ENCODE data around the gene ICAM2.

ICAM2 gene

DNA sequence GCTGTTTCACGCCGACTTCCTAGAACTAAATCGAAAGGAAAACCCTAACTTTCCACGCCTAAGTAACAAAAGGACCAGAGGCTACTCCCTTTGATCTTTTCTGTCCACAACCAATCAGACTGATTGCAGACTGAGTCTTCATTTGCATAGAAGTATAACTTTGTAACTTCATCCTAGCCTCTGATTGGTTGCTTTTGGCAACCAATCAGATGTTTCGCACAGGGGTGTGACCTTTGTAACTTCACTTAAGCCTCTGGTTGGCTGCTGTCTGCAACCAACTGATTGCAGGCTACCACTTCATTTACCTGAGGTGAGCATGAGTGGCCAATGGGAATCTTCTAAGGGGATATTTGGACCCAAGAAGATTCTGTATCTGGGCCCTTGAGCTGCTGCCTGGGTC is 17.4 kb upstream of the ICAM2 start:
- no peak overlapping the region for H3K4me3 ChIP-seq (ENCODE audit: low read length)
- no peak for DNase-seq (ENCODE audit: low read depth)
- TF ChIP-seq, protein P1, sequence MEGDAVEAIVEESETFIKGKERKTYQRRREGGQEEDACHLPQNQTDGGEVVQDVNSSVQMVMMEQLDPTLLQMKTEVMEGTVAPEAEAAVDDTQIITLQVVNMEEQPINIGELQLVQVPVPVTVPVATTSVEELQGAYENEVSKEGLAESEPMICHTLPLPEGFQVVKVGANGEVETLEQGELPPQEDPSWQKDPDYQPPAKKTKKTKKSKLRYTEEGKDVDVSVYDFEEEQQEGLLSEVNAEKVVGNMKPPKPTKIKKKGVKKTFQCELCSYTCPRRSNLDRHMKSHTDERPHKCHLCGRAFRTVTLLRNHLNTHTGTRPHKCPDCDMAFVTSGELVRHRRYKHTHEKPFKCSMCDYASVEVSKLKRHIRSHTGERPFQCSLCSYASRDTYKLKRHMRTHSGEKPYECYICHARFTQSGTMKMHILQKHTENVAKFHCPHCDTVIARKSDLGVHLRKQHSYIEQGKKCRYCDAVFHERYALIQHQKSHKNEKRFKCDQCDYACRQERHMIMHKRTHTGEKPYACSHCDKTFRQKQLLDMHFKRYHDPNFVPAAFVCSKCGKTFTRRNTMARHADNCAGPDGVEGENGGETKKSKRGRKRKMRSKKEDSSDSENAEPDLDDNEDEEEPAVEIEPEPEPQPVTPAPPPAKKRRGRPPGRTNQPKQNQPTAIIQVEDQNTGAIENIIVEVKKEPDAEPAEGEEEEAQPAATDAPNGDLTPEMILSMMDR (IDR thresholded peaks at IDR 0.05; ENCODE audit: insufficient read depth, low read depth, low read length, missing control alignments): no peak

DNA sequence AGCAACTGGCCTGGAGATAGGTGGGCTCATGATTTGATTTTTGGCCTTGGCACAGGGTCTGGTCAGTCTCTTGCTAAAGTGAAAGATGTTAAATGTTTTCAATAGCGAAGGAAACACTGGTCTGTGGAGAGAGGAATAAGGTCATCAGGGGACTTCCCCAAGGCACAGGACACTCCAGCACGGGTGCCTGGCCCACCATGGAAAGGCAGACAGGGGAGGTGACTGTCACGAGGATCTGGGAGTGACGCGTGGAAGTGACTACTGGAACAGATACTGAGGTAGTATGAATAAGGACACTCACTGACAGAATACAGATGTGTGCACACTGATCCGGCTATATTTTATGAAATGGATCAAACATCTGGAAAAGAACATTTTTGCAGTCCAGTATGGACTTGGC is 16.7 kb upstream of the ICAM2 start:
- no peak for DNase-seq (ENCODE audit: low read depth)
- H3K4me3 ChIP-seq (ENCODE audit: low read length): no peak overlapping the region
- TF ChIP-seq, protein P1 (IDR thresholded peaks at IDR 0.05; ENCODE audit: insufficient read depth, low read depth, low read length, missing control alignments): no peak

DNA sequence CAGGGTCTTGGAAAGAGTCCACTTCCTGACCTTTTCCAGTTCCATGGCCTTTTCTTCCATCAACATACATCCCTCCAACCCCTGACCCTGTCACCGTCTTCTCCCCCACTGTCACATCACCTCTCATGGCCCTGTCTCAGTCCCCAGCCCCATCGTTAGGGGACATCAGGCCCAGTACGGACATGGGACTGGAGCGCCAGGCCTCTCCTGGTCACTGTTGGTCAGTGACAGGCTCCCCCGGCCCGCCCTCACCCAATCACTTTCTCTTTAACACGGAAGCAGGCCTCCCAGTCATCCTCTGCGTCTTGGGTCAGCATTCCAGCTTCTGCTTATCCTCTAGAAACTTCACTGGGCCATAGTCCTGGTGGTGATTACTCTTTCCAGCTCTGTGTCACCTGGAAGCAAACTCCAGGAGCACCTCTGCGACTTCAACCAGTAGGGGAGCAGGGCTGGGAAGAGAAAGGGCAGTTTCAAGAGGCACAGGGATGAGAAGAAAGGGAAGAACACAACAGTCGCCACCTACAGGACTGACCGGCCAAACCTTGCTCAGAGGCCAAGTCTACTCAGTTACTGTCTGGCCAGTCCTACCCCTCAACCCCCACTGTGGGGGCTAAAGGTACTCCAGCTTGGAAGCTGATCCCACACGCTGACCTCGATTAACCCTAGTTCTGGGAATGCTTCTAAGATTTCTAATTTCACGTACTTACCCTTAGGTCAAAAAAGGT is 15.9 kb upstream of the ICAM2 start:
- H3K4me3 ChIP-seq (ENCODE audit: low read length): no peak overlapping the region
- TF ChIP-seq, protein P1 (IDR thresholded peaks at IDR 0.05; ENCODE audit: insufficient read depth, low read depth, low read length, missing control alignments): no peak
- DNase-seq (ENCODE audit: low read depth): no peak

DNA sequence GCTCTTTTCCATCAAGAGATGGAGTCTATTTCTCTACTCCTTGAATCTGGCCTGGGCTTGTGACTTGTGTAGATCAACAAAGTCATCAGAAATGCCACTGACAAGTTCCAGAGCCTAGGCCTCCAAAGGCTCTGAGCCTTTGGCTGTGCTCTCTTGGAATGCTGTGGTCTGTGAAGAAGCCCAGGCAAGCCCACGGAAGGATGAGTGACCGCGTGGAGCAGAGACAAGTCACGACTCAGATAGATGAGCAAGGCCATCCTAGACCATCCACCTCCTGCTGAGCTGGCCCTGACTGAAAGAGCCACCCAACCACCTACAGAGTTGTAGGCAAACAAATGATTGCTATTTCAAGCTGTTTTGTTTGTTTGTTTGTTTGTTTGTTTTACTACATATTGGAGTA is 11.6 kb upstream of the ICAM2 start:
- DNase-seq (ENCODE audit: low read depth): peak; percentile 74
- no peak overlapping the region for H3K4me3 ChIP-seq (ENCODE audit: low read length)
- TF ChIP-seq, protein P1 (IDR thresholded peaks at IDR 0.05; ENCODE audit: insufficient read depth, low read depth, low read length, missing control alignments): no peak

DNA sequence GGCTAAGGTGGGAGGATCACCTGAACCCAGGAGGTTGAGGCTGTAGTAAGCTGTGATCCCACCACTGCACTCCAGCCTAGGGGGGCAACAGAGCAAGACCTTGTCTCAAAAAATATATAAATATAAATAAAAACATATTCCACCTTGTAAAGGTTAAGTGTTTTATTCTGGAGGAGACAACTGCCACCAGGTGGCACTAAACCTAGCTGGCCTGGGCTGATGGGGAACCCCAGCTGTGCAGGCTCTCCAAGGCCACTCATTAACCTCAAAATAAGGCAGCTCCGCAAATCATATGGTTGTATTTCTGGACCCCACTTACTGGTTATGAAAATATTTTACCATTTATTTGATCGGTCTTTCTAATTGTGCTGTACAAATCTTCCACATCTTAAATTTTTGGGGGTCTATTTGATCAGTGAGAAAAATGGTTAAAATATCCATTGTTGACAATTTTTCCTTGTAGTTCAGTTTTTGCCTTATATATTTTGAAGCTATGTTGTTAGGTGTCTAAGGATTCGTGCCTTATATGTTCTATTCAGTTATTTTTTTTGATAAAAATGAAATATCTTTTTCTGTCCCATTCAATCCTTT is 8.5 kb upstream of the ICAM2 start:
- no peak overlapping the region for H3K4me3 ChIP-seq (ENCODE audit: low read length)
- TF ChIP-seq, protein P1 (IDR thresholded peaks at IDR 0.05; ENCODE audit: insufficient read depth, low read depth, low read length, missing control alignments): peak; percentile 82
- peak; percentile 77 for DNase-seq (ENCODE audit: low read depth)

DNA sequence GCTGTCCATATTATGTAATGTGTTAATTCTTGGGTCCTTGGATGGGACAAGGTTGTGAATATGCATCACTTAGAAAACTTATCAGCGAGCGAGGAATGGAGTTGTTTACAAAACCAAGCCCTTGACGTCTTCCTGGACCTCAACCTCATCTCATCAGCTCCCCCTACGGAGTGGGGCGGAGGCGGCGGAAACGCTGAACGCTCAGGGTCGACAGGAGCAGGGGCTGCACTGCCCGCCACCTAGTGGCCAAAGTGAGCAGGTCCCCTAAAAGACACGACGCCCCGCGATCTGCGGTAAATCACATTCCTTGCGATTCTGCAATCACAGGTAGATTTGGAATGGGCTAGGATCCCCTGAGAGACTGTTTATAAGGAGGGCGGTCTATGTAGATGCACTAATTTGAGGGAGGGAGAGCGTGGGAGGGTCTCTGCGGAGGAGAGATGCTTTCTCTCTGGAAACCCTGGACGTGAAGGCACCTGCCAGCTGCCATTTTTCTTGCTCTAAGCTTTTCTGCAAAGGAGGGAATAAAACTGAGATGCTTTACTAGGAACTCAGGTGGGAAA is 5.4 kb upstream of the ICAM2 start:
- TF ChIP-seq, protein P1 (IDR thresholded peaks at IDR 0.05; ENCODE audit: insufficient read depth, low read depth, low read length, missing control alignments): peak; percentile 82
- DNase-seq (ENCODE audit: low read depth): peak; percentile 66
- H3K4me3 ChIP-seq (ENCODE audit: low read length): no peak overlapping the region
